HG02571 (cell line): Measurements from ENCODE around the gene SEMA4B.
"Not testable (repeated sequence)": the region's sequence is repeated elsewhere in the genome, so short reads cannot be mapped to it uniquely, and the experiment has no call there.

ENCODE experiments used
- ATAC-seq: cut with Tn5 transposase; IDR thresholded peaks from one replicate; pipeline ENCODE4 v1.9.1; 2021; ENCODE audit warnings: mild to moderate bottlenecking, moderate library complexity; ENCODE audit not compliant: unreplicated experiment

Gene SEMA4B

GRCh38 chr15:90257776-90258175 lies 56.6 kb downstream of the SEMA4B start:
- no peak for ATAC-seq

GRCh38 chr15:90259524-90259923 lies 58.4 kb downstream of the SEMA4B start:
- peak; percentile 54 for ATAC-seq

GRCh38 chr15:90260731-90261130 lies 59.6 kb downstream of the SEMA4B start:
- not testable (repeated sequence) for ATAC-seq

- no peak for ATAC-seq
Observed at GRCh38 chr15:90261811-90262210, 60.7 kb downstream of the SEMA4B start.

GRCh38 chr15:90262426-90262825 lies 61.3 kb downstream of the SEMA4B start:
- no peak for ATAC-seq

GRCh38 chr15:90264671-90265070 lies 63.5 kb downstream of the SEMA4B start:
- ATAC-seq: no peak

GRCh38 chr15:90265271-90266060 lies 64.3 kb downstream of the SEMA4B start, which contains the start of gene NGRN:
Gene NGRN, plus strand, starts transcription at chr15:90265672. Its CDS starts 41 bp downstream, at chr15:90265713.
- ATAC-seq: peak; percentile 96

GRCh38 chr15:90266061-90266431 lies 64.9 kb downstream of the SEMA4B start:
- peak; percentile 26 for ATAC-seq

- ATAC-seq: no peak
Observed at GRCh38 chr15:90266485-90266884, 65.4 kb downstream of the SEMA4B start.

GRCh38 chr15:90268415-90268814 lies 67.3 kb downstream of the SEMA4B start:
- ATAC-seq: no peak

GRCh38 chr15:90270502-90271150 lies 69.5 kb downstream of the SEMA4B start:
- no peak for ATAC-seq

- no peak for ATAC-seq
Observed at GRCh38 chr15:90271459-90272166, 70.5 kb downstream of the SEMA4B start.

GRCh38 chr15:90278467-90278866 lies 77.3 kb downstream of the SEMA4B start:
- not testable (repeated sequence) for ATAC-seq
